GM19351 (cell line): Measurements from ENCODE around the gene TIGD3.
"Not testable (repeated sequence)": the region's sequence is repeated elsewhere in the genome, so short reads cannot be mapped to it uniquely, and the experiment has no call there.

Source experiments
- ATAC-seq: cut with Tn5 transposase; IDR thresholded peaks from one replicate; pipeline ENCODE4 v1.9.1; 2021; ENCODE audit warnings: mild to moderate bottlenecking, moderate library complexity; ENCODE audit not compliant: unreplicated experiment

The TIGD3 gene

DNA sequence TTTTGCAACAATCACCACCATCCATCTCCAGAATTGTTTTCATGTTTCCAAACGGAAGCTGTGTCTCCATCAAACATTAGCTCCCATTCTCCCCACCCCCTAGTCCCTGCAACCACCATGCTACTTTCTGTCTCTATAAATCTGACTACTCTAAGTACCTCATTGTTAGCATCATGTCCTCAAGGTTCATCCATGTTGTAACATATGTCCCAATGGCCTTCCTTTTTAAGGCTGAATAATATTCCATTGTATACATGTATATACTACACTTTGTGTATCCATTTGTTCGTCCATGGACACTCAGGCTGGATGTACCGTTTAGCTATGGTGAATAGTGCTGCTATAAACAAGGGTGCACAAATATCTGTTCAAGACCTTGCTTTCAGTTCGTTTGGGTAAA lies 29.1 kb upstream of the TIGD3 start:
- no peak for ATAC-seq

DNA sequence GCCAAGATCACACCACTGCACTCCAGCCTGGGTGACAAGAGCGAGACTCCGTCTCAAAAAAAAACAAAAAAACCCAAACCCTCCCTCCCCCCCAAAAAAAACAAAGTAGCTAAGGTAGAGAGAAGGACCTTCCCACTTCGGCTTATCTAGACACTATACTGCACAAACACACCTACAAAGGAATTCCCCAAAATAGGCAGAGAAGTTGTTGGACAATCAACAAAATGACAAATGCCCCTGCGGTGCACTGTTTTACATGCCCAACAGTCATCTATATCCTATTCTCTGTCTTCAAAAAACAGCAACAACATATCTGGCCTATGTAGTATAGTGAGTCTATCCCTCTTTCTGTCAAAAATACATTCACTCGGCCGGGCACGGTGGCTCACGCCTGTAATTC lies 27.5 kb upstream of the TIGD3 start:
- ATAC-seq, result no peak

DNA sequence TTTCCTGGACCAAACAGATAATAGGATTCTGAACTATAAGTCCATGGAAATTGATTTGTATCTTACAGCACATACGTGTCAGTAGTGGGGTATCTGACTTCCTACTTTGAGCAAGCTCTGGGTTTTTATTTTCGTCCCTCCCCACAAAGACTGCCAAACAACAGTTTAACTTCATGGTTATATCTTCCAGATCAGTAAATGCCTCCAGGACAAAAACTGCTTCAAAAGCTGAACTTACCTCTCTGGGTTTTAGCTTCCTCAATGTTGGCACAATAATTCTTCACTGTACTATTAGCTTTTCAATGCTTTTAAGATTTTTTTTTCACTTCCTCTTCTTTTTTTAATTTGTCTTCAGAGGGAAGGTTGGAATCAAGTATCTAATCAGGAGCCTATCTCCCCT lies 25.1 kb upstream of the TIGD3 start:
- no peak for ATAC-seq

DNA sequence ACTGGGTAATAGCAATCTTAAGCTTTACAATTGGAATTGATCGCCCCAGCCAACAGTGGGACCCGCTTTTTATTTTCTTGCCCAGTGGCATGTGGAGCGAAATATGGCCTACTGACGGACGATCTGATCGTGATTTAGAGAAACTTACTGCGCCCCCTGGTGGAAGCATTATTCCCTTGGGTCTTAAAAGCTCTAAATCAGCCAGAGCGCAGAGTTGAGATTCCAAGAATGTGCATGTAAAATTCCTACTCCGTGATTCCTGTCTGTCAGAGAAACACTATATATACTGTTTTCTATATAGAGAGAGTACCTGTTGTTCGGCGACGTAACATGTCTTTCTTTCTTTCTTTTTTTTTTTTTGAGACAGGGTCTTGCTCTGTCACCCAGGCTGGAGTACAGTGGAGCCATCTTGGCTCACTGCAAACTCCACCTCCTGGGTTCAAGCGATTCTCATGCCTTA lies 24.6 kb upstream of the TIGD3 start:
- no peak for ATAC-seq

DNA sequence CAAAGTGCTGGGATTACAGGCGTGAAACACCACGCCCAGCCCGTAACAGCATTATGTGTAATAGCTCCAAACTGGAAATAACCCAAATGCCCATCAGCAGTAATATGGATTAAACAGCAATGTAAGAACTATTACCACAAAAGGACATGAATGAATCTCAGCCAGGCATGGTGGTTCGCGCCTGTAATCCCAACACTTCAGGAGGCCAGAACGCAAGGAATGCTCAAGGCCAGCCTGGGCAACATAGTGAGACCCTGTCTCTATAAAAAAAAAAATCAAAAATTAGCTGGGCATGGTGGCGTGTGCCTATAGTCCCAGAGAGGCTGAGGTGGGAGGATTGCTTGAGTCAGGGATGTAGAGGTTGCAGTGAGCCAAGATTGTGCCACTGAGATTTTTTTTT lies 24.0 kb upstream of the TIGD3 start:
- no peak for ATAC-seq

DNA sequence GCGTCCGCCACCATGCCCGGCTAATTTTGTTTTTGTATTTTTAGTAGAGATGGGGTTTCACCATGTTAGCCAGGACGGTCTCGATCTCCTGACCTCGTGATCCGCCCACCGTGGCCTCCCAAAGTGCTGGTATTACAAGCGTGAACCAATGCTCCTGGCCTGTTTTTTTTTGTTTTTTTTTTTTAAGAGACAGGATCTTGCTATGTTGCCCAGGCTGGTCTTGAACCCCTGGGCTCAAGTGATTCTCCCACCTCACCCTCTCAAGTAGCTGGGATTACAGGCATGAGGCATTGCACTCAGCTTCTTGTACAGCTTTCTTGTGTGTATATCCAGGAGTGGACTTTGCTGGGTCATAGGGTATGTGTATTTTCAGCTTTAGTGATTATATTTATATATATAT lies 22.0 kb upstream of the TIGD3 start:
- not testable (repeated sequence) for ATAC-seq

DNA sequence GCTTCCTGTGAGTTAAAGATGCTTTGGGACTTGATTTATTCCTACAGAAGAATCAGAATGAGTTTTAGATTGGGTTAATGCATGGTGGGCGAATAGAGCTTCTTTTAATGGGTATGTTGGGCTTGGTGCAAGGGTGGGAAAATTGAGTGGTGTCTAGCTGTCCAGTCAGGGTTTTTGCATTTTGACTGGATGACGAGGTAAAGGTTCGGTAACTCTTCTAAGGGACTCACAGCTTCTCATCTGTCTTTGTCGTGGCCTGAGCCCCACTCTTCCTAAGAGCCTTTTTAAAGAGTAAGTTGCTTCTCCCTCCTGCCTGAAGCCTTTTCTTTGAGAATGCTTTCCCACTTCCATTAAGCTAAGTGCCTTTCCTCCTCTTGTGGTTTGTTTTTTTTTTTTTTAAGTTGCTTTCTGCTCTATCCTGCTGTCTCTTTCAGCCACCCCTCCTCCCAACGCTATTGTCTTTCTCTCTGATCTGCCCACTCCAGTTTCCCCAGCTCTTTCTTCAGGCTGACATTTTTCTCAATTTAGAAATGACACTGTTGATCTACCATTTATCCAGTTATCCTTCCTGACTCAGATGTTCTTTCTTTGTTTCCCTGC lies 19.8 kb upstream of the TIGD3 start:
- ATAC-seq, result no peak

DNA sequence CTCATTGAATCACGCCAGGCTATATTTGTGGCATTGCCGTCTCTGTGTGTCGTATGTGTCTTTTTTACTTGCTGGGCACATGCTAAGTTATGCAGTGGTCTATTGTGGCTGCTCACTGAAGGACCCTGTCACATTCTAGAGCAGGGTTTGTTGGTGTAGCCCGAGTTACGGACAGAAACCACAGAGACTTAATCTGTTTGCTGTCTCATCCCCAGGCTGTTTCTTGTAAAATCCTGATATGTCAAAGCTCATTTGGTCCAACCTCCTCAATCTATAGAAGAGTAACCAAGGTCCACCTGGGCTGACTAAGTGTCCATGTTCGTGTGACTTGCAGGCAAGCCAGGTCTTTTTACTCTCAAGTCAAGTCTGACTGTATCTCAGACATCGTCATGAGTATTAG lies 15.9 kb upstream of the TIGD3 start:
- no peak for ATAC-seq

DNA sequence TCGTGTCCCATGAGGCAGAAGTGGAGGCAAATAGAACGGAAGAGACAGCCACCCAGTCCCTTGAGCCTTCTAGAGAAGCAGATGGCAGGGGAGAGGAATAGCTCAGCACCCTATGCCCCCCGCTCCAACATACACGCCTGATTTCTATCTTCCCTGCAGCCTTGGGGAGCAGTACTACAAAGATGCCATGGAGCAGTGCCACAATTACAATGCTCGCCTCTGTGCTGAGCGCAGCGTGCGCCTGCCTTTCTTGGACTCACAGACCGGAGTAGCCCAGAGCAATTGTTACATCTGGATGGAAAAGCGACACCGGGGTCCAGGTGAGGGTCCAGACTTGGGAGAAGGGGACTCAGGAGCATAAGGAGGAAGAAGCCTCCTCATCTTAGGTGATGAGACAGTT lies 14.3 kb upstream of the TIGD3 start:
- no peak for ATAC-seq

DNA sequence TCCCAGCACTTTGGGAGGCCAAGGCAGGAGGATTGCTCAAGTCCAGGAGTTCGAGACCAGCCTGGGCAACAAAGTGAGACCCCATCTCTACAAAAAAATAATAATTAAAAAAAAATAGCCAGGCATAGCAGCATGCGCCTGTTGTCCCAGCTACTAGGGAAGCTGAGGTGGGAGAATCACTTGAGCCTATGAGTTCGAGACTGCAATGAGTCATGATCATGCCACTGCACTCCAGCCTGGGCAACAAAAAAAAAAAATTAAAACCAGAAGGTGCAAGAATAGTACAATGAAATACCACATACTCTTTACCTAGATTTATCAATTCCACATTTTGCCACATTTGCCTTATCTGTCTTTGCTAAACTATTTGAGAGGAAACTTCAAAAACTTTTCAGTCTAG lies 12.7 kb upstream of the TIGD3 start:
- no peak for ATAC-seq

DNA sequence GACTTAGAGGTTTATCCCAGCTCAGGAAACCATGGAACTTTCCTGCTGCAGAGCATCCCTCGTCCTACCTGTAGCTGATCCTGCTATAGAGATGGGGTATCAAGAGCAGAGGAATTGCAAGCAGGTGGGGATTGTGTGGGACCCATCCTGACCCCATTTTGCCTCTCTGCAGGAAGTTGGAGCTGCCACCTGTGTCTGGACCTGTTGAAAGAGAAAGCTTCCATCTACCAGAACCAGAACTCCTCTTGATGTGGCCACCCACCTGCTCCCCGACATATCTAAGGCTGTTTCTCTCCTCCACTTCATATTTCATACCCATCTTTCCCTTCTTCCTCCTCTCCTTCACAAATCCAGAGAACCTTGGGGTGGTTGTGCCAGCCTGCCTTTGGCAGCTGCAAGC lies 3.0 kb upstream of the TIGD3 start:
- ATAC-seq, result no peak

DNA sequence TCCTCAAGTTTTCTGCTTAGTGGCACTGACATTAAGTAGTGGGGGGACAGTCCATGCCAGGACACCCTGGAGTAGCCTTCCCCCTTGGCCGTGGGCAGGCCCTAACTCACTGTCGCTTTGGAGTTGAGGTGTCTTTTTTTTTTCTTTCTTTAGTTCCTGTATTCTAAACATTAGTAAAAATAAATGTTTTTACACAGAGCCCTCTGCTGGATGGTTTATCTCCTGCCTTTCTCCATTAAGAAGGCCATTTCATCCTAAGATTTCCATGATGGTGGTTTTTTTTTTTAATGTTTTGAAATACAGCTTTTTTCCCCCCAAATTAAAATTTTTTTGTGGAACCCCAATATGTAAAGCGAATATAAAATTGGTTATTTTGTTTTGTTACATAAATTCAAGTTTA lies 1.8 kb upstream of the TIGD3 start:
- no peak for ATAC-seq

DNA sequence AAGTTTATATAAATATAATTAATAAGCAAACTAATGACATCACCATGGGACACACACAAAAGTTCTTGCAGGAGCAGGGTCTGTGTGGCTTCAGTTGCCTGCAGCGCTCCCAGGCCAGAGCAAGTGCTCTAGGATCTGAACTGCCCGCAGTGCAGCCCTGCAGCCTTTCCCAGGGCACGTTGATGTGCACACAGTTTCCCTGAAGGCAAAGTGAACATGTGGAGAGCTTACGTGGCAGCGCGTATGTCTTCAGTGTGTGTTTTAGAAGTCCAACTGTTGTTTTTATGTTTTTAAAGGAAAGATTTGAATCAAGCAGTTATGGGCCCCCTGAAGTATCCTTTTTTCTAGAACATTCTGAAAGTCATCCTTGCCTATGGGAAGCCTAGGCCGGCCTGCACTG lies 1.2 kb upstream of the TIGD3 start:
- no peak for ATAC-seq

DNA sequence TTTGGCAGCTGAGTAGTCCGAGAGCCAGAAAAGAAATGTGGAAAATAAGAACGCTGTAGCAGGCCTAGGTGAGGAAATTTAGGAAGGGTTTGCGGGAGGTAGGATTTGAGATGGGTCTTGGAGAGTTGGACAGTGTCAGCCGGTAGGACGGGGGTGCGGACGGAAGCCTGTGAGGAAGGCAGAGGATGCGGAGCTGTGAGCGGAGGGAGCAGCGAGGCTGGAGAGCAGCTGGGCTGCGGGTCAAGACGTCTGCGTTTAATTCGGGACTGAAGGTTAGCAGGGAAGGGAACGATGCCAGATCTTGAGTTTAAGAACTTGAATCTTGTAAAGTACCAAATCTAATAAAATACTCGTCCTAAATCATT lies 669 bp upstream of the TIGD3 start:
- ATAC-seq, result no peak

DNA sequence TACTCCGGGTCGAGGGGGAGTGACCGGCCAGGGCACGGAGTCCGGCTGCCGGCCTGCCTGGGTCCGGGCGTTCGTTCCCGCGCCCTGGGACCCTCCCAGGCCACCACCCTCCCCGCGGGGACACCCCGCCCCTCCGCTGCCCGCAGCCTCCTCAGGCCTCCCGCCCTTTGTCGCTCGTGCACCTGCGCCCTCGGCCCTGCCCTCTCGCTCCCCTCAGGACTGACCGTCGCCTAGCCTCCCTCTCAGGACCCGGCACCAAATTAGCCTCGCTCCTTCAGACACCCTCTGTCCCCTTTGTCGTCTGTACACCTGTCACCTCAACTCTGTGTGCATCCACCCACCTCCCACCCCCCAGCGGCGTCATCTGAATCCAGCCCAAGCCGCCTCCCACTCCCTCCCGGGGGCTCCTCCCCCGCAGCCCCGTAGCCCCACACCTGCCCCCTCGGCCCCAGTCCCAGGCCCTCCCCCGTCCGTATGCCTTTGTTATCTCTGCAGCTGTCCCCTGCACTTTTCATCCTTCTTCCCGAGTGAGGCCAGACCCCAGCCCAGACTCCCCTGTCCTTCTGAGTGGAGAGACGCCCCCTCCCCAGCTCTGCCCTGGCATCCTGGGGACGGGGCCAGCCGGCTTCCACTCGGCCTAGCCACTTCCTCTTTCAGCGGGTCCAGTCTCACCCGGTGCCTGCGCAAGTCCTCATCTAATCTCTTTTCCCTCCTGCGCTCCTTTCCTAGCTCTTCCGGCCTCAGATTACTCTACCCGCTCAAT lies 643 bp downstream of the TIGD3 start:
- ATAC-seq, result peak; percentile 19

DNA sequence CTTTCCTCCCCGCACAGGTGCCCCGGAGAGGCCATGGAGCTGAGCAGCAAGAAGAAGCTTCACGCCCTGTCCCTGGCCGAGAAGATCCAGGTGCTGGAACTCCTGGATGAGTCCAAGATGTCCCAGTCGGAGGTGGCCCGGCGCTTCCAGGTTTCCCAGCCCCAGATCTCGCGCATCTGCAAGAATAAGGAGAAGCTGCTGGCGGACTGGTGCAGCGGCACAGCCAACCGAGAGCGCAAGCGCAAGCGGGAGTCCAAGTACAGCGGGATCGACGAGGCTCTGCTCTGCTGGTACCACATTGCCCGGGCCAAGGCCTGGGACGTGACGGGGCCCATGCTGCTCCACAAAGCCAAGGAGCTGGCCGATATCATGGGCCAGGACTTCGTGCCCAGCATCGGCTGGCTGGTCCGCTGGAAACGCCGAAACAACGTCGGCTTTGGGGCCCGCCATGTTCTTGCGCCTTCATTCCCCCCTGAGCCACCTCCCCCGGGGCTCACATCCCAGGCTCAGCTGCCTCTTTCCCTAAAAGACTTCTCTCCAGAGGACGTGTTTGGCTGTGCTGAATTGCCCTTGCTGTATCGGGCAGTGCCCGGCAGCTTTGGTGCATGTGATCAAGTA lies 1.3 kb downstream of the TIGD3 start:
- no peak for ATAC-seq

DNA sequence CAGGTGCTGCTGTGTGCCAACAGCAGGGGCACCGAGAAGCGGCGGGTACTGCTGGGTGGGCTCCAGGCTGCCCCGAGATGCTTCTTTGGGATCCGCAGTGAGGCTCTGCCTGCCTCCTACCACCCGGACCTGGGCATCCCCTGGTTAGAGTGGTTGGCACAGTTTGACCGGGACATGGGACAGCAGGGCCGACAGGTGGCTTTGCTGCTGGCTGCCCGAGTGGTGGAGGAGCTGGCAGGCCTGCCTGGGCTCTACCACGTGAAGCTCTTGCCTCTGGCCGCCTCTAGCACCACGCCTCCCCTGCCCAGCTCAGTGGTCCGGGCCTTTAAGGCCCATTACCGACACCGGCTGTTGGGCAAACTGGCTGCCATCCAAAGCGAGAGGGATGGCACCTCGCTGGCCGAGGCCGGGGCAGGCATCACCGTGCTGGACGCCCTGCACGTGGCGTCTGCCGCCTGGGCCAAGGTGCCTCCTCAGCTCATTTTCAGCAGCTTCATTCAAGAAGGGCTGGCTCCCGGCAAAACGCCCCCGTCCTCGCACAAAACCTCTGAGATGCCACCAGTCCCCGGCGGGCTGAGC lies 1.9 kb downstream of the TIGD3 start:
- no peak for ATAC-seq

DNA sequence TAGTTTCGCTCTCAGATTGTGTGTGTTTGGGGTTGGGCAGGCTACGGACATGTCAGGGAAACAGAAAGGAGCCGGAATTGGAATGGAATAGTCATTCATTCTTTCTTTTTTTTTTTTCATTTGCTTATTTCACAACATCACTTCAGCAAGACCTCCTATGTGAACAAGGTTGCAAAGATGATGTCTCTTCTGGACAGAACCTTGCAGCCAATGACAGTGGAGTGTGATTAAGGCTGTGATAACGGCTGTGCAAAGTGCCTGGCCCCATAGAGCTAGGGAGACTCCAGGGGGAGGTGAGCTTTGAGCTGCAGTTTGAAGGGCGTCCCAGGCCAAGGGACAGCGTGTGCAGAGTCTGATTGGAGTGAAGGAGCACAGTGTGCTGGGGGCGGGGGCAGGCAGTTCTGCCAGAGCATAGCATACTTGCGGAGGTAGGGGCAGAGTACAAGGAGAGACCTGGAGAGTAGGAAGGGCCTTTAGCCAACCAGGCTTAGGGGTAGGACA lies 3.4 kb downstream of the TIGD3 start:
- no peak for ATAC-seq

DNA sequence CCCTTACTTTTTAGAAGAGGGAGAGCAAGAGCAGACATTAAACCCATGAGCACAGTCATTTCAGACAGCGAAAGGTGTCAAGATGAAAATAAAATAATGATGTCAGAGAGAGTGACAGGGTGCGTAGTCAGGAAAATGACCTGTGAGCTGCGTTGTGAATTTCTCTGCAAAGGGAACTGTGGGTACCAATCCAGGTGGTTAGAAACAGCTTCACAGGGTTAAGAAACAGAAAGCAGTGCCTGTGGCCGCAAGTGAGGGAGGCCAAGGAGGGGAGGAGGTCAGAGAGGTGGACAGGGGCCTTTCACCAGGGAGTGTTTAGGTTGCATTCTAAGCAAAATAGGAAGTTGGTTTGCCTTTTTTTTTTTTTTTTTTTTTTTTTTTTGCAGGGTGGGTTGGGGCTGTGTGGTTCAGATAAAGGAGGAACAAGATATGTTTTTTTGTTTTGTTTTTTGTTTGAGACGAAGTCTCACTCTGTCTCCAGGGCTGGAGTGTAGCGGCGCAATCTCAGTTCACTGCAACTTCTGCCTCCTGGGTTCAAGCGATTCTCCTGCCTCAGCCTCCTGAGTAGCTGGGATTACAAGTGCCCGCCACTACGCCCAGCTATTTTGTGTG lies 7.9 kb downstream of the TIGD3 start:
- ATAC-seq, result peak; percentile 43

DNA sequence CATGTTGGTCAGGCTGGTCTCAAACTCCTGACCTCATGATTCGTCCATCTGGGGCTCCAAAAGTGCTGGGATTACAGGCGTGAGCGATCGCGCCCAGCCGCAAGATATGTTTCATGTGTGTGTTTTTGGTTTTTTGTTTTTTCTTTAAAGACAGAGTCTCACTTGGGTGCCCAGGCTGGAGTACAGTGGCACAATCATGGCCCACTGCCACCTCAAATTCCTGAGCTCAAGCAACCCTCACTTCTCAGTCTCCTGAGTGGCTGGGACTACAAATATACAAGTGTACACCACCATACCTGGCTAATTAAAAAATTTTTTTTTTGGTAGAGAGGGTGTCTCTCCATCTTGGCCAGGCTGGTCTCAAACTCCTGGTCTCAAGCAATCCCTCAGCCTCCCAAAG lies 8.4 kb downstream of the TIGD3 start:
- ATAC-seq, result no peak

DNA sequence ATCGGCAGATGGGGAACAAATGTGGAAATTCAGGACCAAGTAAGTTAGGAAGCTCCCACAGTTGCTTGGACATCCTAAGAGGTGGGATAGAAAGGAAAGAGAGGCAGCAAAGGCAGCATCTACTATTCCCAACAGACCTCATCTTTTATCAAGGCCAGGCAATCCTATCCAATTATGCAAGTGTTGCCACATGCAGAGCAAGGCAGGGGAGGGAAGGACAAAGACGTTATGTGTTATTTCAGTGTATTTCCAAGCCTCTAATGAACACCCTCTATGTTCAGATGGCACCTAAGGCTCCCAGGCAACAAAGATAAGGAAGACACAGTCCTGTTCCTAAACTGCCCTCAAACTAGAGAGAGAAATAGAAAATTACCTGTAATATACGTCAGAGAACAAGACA lies 9.2 kb downstream of the TIGD3 start:
- no peak for ATAC-seq
